ENCODE results near the gene CLRN3.

Gene CLRN3

DNA sequence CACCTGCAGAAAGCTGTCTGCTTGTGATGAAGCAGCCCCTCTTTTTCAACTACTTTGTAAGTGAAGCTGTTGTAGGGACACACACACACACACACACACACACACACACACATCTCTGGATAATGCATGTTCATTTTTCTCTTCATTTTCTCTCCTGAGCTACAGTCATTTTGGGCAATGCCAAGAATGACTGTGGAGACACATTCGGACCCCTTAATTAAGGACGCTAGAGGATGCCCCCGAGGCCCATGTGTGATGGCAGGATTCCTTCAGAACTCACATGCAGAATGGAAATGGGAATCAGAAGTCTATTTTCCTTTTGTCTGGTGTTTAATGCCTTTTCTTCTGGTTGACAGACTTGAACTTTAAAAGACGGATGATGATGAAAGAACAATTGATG is 56.6 kb downstream of the CLRN3 start:
- DNase-seq: no peak

DNA sequence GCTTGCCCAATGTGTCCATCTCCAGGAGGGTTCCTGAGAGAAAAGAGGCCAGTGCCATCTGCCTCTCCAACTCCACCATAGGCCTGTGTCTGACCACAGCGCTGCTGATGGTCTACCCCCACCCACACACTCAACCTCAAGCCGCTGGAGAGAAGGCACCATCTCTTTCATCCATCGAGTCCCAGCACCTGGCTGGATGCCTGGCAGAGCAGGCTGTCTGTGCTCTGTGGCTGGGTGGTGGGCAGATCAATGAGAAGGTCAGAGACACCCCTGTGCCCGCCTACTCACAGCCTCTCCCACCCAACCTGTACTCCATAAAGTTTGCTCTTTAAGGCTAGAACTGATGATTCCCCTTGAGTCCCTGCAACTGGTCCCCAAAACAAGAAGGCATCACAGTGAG is 58.0 kb downstream of the CLRN3 start:
- no peak for DNase-seq

DNA sequence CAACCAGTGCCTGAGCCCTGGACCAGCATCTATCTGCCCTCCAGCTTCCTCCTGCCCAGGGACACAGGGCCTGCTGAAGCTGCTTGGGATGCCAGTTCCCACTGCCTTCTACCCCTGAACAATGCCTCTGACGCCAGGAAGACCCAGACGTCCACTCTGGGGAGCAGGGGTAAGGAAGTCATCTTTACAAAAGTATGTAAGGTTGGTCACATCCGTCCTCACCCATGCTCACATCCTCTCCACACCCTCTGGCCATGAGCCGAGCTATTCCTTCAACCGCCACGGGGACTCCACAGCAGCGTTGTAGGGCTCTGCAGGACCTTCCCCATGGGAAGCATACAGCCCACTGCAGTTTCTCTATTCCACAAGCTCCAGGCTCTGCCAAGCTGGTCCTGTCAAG is 58.5 kb downstream of the CLRN3 start:
- DNase-seq: no peak

DNA sequence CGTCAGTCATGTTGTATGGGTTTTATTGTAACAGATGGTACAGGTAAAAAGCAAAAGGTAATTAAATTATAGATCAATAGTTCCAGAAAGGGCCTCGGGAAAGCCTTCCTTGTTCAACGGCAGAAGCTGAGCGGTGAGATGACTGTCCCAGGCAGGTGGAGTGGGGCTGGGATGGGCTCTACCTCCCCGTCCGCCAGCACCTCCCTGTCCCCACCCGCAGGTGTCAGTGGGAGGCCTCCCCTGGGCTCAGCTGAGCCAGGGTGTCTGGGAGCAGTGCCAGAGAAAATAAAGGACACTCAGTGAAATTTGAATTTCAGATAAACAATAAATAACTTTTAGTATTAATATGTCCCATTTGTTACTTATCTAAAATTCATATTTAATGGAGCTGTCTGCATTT is 58.9 kb downstream of the CLRN3 start:
- DNase-seq: no peak

DNA sequence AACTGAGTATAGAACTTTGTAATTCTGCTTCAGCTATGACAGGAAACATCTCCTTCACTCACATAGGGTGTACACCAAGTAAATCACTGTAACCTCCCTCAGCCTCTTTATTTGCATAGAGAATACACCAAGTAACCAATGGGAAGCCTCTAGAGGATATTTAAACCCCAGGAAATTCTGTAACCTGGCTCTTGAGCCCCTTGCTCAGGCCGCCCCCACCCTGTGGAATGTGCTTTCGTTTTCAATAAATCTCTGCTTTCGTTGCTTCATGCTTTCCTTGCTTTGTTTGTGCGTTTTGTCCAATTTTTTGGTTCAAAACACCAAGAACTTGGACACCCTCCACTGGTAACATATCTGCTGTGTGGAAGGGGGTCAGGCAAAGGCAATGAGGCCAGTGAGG is 60.2 kb downstream of the CLRN3 start:
- no peak for DNase-seq

DNA sequence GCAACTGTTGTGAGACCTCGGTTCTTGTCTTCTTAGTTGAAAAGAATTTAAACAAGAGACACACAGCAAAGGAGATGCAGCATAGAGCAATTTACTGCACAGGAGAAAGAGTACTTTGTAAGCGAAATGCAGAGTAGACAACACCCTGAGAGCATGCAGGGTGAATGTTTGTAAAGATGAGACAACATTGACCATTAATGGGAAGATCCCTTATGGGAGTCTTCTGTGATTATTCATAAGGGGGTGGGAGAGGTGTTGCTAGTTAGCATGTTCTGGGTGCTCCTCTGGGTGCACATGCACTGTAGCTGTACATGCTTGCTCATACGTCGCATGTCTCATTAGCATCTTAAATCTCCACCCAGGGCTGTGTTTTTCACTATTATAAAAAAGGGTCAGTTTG is 62.3 kb downstream of the CLRN3 start:
- DNase-seq: no peak

Measured in stimulated activated CD4-positive, alpha-beta T cell treated with anti-CD3 and anti-CD28 coated beads, Interleukin-4, amount 100 ng/mL, for 4 hours (primary cell).